GM19240 (cell line): ENCODE data around the gene TRMT10B.
"Not testable (repeated sequence)": the region's sequence is repeated elsewhere in the genome, so short reads cannot be mapped to it uniquely, and the experiment has no call there.

ENCODE experiments used
- DNase-seq: peaks from one replicate; pipeline ENCODE4 v3.0.0; 2011; ENCODE audit warnings: low spot score; ENCODE audit not compliant: insufficient read length

Gene TRMT10B

DNA sequence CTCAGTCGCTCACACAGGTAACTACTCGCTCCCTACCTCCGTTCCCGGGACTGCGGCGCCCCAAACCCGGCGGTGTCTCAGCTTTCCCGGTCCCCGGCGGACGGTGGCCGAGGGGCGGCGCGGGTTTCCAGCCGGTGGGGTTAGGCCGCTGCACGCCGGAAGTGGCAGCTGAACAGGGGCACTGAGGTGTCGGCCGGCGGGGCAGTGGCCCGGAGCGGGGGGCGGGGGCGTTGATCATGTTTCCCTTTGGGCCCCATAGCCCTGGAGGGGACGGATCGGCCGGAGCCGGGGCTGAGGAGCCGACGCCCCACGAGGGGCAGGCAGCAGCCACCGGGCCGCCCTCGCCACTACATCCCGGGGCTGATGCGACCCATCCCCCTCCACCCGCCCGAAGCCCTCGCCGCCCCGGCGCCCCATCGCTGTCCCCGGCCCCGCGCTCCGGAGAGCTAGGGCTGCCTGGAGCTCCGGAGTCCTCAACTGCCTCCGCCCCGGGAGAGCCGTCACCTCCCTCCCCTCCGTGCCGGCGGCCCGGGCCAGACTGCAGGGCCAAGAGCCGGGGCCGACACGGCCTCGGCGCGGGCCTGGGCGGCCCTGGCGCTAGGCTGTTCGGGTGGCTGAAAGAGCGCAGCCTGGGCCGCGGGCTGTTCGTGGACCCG lies 47.2 kb downstream of the TRMT10B start, which contains the start of gene DCAF10:
DCAF10 (plus strand) TSS at position 167 of the 656 bp plus-strand sequence; CDS start at position 237, 70 bp downstream.
- peak; percentile 62 for DNase-seq

DNA sequence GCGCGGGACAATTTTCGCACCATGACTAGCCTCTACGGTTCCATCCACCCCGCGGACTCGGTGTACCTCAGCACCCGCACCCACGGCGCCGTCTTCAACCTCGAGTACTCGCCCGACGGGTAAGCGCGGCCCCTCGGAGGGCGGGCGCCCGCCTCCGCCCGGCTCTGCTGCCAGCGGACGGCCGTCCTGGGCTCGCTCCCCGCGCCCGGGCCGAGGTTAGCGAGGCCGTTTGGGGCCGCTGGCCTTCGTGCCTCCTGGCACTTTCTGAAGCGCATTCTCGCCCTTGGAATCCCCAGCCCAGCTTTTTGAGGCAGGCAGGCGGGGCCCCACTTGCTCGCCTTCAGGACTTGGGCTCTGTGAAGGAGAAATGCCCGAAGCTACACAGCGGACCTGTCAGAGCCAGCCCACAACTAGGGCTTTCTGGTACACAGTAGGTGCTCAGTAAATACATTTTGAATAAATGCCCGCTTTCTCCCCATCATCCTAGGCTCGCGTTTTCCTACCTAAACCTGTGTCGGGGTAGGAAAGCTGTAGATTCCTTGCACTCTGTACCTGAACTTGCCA lies 47.8 kb downstream of the TRMT10B start:
- DNase-seq, result no peak

DNA sequence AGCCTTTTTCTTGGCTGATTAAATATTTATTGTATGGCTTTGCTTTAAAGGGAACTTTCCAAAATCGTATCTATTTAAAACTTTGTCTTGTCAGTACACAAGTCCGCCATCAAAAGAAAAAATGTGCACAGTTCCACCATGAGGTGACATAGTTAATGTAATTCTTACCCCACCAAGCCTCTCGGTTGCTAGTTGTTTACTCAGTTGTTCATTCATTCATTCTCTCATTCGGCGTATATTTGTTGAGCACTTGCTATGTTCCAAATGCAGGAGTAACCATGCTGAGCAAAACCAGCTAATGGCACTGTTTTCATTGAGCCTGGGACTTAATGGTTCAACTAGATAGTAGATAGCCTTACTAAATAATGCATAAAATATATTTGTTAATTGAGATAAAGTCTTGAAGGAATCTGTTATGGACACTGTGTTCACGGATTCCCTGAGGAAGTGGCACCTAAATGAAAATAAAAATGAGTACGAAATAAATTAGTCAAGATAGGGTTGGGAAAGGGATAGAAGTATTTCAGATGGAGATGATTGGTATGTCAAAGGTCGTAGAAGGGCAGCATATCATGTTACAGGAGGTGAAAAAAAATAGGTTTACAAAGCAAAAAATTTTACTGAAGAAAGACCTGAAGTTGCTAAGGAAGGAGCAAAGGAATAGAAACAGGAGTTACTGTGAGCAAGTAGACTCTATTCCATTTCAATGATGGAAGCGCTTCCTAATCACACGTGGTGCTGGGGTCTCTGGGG lies 48.5 kb downstream of the TRMT10B start:
- DNase-seq, result no peak

DNA sequence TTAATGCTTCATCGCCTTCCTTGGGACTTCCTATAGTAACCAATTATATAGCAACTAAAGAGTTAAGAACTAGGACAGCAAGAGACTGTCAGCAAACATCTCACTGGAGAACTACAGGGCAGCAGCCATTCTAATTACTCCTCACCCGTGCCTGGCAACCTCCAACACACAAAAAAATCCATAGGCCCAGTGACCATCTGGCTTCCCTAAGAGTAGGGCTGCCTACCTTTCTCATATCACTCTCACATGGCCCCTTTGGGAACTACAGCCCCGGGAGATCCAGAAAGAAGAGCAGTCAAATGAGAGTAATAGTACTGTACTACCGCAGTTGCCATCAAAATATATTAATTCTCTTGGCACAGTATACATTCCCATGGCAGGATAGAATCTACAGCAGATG lies 52.7 kb downstream of the TRMT10B start:
- DNase-seq, result no peak

DNA sequence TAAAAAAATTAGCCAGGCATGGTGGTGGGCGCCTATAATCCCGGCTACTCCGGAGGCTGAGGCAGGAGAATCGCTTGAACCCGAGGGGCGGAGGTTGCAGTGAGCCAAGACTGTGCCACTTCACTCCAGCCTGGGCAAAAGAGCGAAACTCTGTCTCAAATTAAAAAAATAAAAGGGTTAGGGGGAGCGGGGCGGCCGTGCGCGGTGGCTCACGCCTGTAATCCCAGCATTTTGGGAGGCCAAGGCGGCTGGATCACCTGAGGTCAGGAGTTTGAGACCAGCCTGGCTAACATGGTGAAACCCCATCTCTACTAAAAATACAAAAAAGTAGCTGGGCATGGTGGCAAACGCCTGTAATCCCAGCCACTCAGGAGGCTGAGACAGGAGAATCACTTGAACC lies 56.1 kb downstream of the TRMT10B start:
- DNase-seq, result not testable (repeated sequence)

DNA sequence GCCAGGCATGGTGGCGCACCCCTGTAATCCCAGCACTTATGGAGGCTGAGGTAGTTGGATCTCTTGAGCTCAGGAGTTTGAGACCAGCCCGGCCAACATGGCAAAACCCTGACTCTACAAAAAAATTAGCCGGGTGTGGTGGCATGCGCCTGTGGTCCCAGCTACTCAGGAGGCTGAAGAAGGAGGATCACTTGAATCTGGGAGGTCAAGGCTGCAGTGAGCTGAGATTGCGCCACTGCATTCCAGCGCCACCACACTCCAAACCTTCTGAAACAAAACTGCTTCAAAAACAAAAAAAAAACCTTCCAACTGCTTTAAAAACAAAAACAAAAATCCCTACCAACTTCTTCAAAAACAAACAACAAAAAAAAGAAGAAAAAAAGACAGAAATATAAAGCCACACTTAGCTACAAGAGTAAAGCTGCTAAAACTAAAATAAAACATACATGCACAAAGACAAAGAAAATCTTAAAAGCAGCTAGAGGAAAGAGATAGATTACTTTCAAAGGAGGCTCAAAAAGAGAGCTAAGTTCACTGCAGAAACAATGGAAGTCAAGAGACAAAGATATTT lies 58.4 kb downstream of the TRMT10B start:
- no peak for DNase-seq

DNA sequence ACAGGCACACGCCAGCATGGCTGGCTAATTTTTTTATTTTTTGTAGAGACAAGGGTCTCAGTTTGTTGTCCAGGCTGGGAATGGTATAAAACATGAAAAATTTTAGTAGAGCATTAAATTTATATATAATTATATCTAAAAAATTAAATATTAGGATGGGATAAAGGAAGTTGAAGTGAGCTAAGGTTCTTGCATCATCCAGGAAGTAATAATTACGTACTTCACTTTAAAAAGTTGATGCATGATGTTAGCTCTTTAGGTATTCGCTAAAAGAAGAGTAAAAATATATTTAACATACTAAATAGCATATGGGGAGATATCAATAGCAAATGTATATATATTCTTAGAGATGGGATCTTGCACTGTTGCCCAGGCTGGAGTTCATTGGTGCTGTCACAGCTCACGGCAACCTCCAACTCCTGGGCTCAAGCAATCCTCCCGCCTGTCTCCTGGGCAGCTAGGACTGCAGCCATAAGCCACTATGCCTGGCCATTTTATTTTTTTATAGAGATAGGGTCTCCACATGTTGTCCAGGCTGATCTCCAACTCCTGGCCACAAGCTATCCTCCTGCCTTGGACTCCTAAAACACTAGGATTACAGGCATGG lies 59.3 kb downstream of the TRMT10B start:
- no peak for DNase-seq

DNA sequence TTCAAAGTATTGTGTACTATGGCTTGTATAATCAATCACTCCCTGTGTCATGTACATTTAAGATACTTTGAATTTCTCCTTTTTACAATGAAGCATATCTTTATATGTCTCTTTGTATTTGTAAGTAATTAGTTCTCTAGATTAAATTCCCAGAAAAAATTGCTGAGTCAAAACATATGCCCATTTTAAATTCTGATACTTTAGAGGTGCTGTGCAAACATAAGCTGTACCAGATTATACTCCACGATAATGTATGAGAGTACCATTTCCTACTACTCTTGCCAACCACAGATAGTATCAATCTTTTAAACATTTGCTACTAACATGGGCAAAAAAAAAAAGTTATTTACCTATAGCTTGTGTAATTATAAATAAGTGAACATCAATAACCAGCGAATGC lies 65.2 kb downstream of the TRMT10B start:
- no peak for DNase-seq

DNA sequence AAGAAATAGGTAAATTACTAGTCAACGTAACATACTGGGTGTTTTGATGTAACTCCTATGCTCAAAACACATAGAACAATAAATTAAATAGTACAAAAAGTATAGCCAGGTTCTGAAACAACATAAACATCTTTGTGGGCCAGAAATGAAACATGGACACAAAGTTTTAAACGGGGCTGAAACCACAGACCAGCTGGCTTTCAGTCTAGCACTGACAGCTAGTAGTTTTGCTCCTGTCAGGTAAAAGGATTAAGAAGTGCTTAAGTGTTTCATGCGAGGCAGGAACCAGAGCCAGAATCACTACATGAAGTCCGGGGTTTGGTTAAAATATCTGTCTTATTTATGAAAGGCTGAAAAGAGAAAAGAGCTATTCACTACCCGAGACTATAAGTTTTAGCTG lies 66.5 kb downstream of the TRMT10B start:
- peak; percentile 26 for DNase-seq

DNA sequence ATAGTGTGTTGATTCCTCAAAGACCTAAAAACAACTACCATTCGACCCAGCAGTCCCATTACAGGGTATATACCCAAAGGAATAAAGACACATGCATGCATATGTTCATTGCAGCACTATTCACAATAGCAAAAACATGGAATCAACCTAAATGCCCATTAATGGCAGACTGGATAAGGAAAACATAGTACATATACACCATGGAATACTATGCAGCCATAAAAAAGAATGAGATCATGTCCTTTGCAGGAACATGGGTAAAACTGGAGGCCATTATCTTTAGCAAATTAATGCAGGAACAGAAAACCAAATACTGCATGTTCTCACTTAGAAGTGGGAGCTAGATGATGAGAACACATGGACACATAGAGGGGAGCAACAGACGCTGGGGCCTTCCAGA lies 71.6 kb downstream of the TRMT10B start:
- not testable (repeated sequence) for DNase-seq

DNA sequence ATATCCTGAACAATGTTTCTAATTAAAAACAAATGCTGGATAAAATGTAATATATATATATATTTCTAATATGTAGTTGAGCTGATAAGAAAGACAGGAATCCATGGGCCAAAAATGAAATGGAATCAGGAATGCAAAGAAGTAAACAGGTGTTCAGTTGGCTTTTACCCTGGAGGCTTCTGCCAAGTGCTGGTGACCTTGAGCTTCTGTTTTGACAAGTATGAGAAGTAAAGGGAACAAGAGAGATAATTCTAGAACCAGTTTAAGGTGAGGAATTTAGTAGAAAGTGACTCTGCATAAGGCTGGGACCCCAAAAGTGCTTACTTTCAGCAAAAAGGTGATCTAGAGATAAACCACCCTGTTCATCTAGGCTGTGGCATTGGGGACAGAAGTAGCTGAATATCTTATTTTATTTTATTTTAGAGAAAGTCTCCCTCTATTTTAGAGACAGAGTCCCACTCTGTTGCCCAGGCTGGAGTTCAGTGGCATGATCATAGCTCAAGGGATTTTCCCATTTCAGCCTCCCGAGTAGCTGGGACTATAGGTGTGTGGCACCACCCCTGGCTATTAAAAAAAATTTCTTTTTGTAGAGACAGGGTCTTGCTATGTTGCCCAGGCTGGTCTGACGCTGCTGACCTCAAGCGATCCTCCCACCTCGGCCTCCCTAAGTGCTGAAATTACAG lies 74.0 kb downstream of the TRMT10B start:
- DNase-seq, result no peak
